HepG2 (cell line): ENCODE results near the gene TMEM178A. TPM values are rescaled to one million over a fixed set of nuclear protein-coding genes. Genes with fewer than 3 reads are reported as not detected.

Experiments
- ATAC-seq: fragments of 200-7000 bp; cut with Tn5 transposase; 3 replicates; pipeline ENCODE4 v1.9.1; 2020; ENCODE audit warnings: mild to moderate bottlenecking, moderate library complexity
- BruUV-seq: library from RNA; stranded (reverse); fragments of 400-500 nt; replicated peaks from 2 replicates; lab custom pipeline; 2021; lab: Mats Ljungman, UMichigan
- CTCF ChIA-PET: fragments of 300-600 bp; formaldehyde crosslinking; extraction: SDS; loops from one replicate; lab custom pipeline; 2021; ENCODE audit warnings: low total read pairs, inconsistent platforms, low intra/inter-chr PET ratio; lab: Yijun Ruan, JAX
- POLR2A ChIA-PET: fragments of 350-600 bp; sonication (Branson Sonifier 250); formaldehyde crosslinking; loops from one replicate; lab custom pipeline; 2020; ENCODE audit warnings: antibody characterized with exemption, inconsistent platforms; lab: Yijun Ruan, JAX
- DNase-seq: peaks from one replicate; pipeline ENCODE4 v3.0.0-alpha.2; 2015; ENCODE audit warnings: low spot score
- FAIRE-seq: peaks from 3 replicates; lab custom pipeline; 2011; peaks lifted over from hg19 to GRCh38; lab: Jason Lieb, UNC
- H2AFZ ChIP-seq: one replicate; pipeline ENCODE4 v1.6.1; 2011; ENCODE audit warnings: low read length, inconsistent platforms
- H3K27ac ChIP-seq: fragments of 300-600 bp; 3 replicates; pipeline ENCODE4 v1.8.0; 2011; ENCODE audit warnings: mixed run types, mild to moderate bottlenecking, mixed read lengths, low read length, inconsistent platforms; ENCODE audit not compliant: insufficient read depth; ENCODE audit errors: extremely low read length
- H3K27me3 ChIP-seq, 2 experiments: fragments of 200-600 bp in 1 of 2; 2 replicates in 1 of 2; 3 replicates in 1 of 2; pipeline versions ENCODE4 v1.6.0 to v1.8.0; 2011; ENCODE audit warnings: low read length in 2 of 2, mild to moderate bottlenecking in 2 of 2, moderate library complexity in 2 of 2, inconsistent platforms in 1 of 2; ENCODE audit not compliant: insufficient read depth in 2 of 2, control insufficient read depth in 1 of 2
- H3K36me3 ChIP-seq, 2 experiments: fragments of 200-600 bp in 1 of 2; replicated peaks in 1 of 2; 2 replicates in 1 of 2; 3 replicates in 1 of 2; pipeline versions ENCODE4 v1.5.1 to v1.8.0; 2011; ENCODE audit warnings: low read length in 2 of 2, inconsistent platforms in 1 of 2; ENCODE audit not compliant: insufficient read depth in 2 of 2, control insufficient read depth in 1 of 2
- H3K4me1 ChIP-seq: 2 replicates; pipeline ENCODE4 v1.5.1; 2012; ENCODE audit warnings: low read length, inconsistent platforms; ENCODE audit not compliant: insufficient read depth
- H3K4me2 ChIP-seq: 2 replicates; pipeline ENCODE4 v1.6.0; 2011; ENCODE audit warnings: low read depth, low read length, inconsistent platforms
- H3K4me3 ChIP-seq, 3 experiments: fragments of 200-600 bp in 1 of 3; sonication (generic), shearing (Covaris generic) in 1 of 3; replicated peaks in 1 of 3; 2 replicates each; pipeline ENCODE4 v1.5.1; 2011 to 2016; ENCODE audit warnings: low read length in 3 of 3, inconsistent platforms in 2 of 3, low read depth in 2 of 3, mild to moderate bottlenecking in 2 of 3, control low read depth in 1 of 3, mixed read lengths in 1 of 3; ENCODE audit not compliant: insufficient read depth in 1 of 3
- H3K79me2 ChIP-seq: one replicate; pipeline ENCODE4 v1.6.1; 2011; ENCODE audit warnings: low read length, inconsistent platforms; ENCODE audit not compliant: insufficient read depth
- H3K9ac ChIP-seq: 2 replicates; pipeline ENCODE4 v1.6.0; 2011; ENCODE audit warnings: mild to moderate bottlenecking, low read depth, low read length, inconsistent platforms; ENCODE audit not compliant: insufficient read depth
- H3K9me3 ChIP-seq: 2 replicates; pipeline ENCODE4 v1.5.1; 2012; ENCODE audit warnings: mild to moderate bottlenecking, low read length
- H4K20me1 ChIP-seq: 2 replicates; pipeline ENCODE4 v1.6.0; 2011; ENCODE audit warnings: inconsistent platforms, mild to moderate bottlenecking, low read length, moderate library complexity; ENCODE audit not compliant: insufficient read depth
- DMAP1 ChIP-seq: IDR thresholded peaks from 2 replicates; pipeline ENCODE4 v1.6.1; 2016
- HOXA3 ChIP-seq: sonication (generic); formaldehyde crosslinking; IDR thresholded peaks from 2 replicates; pipeline ENCODE4 v1.5.0; 2020; ENCODE audit warnings: missing genetic modification reagents
- NPAS2 ChIP-seq: sonication (generic); formaldehyde crosslinking; IDR thresholded peaks from 2 replicates; pipeline ENCODE4 v1.8.0; 2022; ENCODE audit warnings: mild to moderate bottlenecking, missing genetic modification reagents, borderline replicate concordance
- NR2C2 ChIP-seq: sonication (generic); formaldehyde crosslinking; IDR thresholded peaks from 2 replicates; pipeline ENCODE4 v1.4.0; 2020; ENCODE audit warnings: missing genetic modification reagents, mild to moderate bottlenecking, moderate library complexity, borderline replicate concordance
- SIX1 ChIP-seq: sonication (generic); formaldehyde crosslinking; IDR thresholded peaks from 2 replicates; pipeline ENCODE4 v1.4.0; 2020; ENCODE audit warnings: missing genetic modification reagents, borderline replicate concordance
- ZNF382 ChIP-seq: sonication (generic); formaldehyde crosslinking; IDR thresholded peaks from 2 replicates; pipeline ENCODE4 v1.5.0; 2020; ENCODE audit warnings: missing genetic modification reagents, mild to moderate bottlenecking, borderline replicate concordance
- ZNF766 ChIP-seq: sonication (generic); formaldehyde crosslinking; IDR thresholded peaks from 2 replicates; pipeline ENCODE4 v1.5.0; 2020; ENCODE audit warnings: missing genetic modification reagents, borderline replicate concordance
- whole genome bisulfite sequencing: methylation state at CpG from one replicate; pipeline ENCODE4 v1.1.6; 2017; ENCODE audit warnings: low lambda C conversion rate; 5-methylcytosine and 5-hydroxymethylcytosine counted together
- in situ Hi-C: cut with HindIII; loops from 2 replicates; pipeline ENCODE4 v1.10.0; 2017; ENCODE audit warnings: low pct_unique_long_range_greater_than_20kb; ENCODE audit not compliant: extremely low pct_ligation_motif_present
- intact Hi-C: fragments of 100-400 bp; cut with micrococcal nuclease; formaldehyde crosslinking; loops from one replicate; pipeline ENCODE4 v1.10.0; 2022; ENCODE audit not compliant: unreplicated experiment
- polyA plus RNA-seq, 8 experiments: library from polyadenylated mRNA; depleted of rRNA in 3 of 8; stranded (reverse) in 7 of 8; unstranded in 1 of 8; fragments of >200 nt; fragmentation: Illumina TruSeq in 4 of 8; extraction: Trizol in 4 of 8; gene quantifications; 2 replicates each; pipeline versions ENCODE4 v1.2.1 to v1.2.3, GENCODE V29; 2011 to 2016; ENCODE audit warnings: low read depth in 4 of 8, missing spikeins in 1 of 8, mixed read lengths in 1 of 8; ENCODE audit not compliant: insufficient read depth in 1 of 8
- total RNA-seq, 5 experiments: library from RNA; depleted of rRNA; stranded (reverse); fragments of >200 nt; fragmentation: Illumina TruSeq; extraction: Trizol; gene quantifications; 2 replicates each; pipeline ENCODE4 v1.2.3, GENCODE V29; 2016; ENCODE audit warnings: low read depth in 1 of 5
- TF ChIP-seq, protein P1 (sequence below): sonication (generic); formaldehyde crosslinking; IDR thresholded peaks from 2 replicates; pipeline ENCODE4 v1.8.0; 2022; ENCODE audit warnings: missing genetic modification reagents, mild to moderate bottlenecking, inconsistent platforms, borderline replicate concordance
- TF ChIP-seq, protein P2 (sequence below): sonication (generic); formaldehyde crosslinking; IDR thresholded peaks from 2 replicates; pipeline ENCODE4 v1.4.0; 2020; ENCODE audit warnings: mild to moderate bottlenecking, missing genetic modification reagents
- TF ChIP-seq, protein P3 (sequence below): sonication (generic); formaldehyde crosslinking; IDR thresholded peaks from 2 replicates; pipeline ENCODE4; 2020; ENCODE audit warnings: missing genetic modification reagents, mild to moderate bottlenecking, borderline replicate concordance
- TF ChIP-seq, protein P4 (sequence below): sonication (generic); formaldehyde crosslinking; IDR thresholded peaks from 2 replicates; pipeline ENCODE4 v1.4.0; 2020; ENCODE audit warnings: missing genetic modification reagents, low read depth, mild to moderate bottlenecking, borderline replicate concordance
- TF ChIP-seq, protein P5 (sequence below): sonication (generic); formaldehyde crosslinking; IDR thresholded peaks from 2 replicates; pipeline ENCODE4 v1.5.1; 2020; ENCODE audit warnings: missing genetic modification reagents, mild to moderate bottlenecking, borderline replicate concordance

TMEM178A gene
- total and polyA plus RNA-seq, 2 of the 13 experiments (the other 11 are each of a cell fraction or from before 2014, with no cell fraction given): 0.38 to 3.3 TPM

DNA sequence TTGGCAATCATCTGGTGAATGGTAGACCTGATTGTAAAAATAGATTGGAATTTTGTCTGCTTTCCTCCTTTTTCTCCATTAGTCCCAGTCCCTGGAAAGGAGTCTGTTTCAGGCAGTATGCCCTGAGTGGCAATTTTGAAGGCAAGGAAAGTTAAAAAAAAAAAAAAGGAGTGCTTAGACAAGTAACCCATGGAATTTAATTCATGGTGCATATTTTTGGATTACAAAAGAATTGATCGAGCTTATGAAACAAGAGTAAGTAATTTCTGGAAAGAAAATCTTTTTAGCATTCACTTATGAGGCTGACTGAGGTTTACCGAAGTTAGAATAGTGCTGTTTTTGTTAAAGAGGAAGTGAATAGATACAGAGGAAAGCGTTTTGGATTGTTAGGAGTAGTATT lies 29.4 kb upstream of the TMEM178A start:
- no peaks in the 10 kb centered on the region for H3K4me1 ChIP-seq
- H3K27ac ChIP-seq: no peak overlapping the region
- H4K20me1 ChIP-seq: no peaks in the 10 kb centered on the region
- 28% methylated on average over 3 of the region's 3 CpGs for WGBS
- no TSS peak for BruUV-seq
- no peaks in the 10 kb centered on the region for H3K79me2 ChIP-seq
- peaks cover 0 to 6% of the 10 kb centered on the region in 2 experiments; a peak in 1 of 5 replicates for H3K27me3 ChIP-seq
- no peaks in the 10 kb centered on the region for H3K36me3 ChIP-seq
- in situ Hi-C loops: no loop called here
- H3K4me3 ChIP-seq: no peak overlapping the region
- POLR2A ChIA-PET: no interaction called here
- no peak overlapping the region for H2AFZ ChIP-seq
- no peak for DNase-seq
- TF ChIP-seq DMAP1: no peak
- TF ChIP-seq NPAS2 (CRISPR knock-in tag): no peak
- TF ChIP-seq NR2C2: no peak
- no peak for TF ChIP-seq ZNF766
- no peak for TF ChIP-seq SIX1 (CRISPR knock-in tag)
- TF ChIP-seq ZNF382 (CRISPR knock-in tag): no peak
- TF ChIP-seq, protein P1, sequence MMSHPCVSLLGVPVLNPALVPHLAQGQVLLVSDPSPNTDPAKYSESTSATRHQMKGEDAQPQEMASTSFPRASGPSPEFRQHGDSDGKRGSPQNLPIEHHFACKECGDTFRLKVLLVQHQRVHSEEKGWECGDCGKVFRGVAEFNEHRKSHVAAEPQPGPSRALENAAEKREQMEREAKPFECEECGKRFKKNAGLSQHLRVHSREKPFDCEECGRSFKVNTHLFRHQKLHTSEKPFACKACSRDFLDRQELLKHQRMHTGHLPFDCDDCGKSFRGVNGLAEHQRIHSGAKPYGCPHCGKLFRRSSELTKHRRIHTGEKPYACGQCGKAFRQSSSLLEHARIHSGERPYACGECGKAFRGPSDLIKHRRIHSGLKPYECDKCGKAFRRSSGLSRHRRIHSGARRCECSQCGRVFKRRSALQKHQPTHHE (CRISPR knock-in tag): no peak
- TF ChIP-seq, protein P2, sequence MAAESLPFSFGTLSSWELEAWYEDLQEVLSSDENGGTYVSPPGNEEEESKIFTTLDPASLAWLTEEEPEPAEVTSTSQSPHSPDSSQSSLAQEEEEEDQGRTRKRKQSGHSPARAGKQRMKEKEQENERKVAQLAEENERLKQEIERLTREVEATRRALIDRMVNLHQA (CRISPR knock-in tag): no peak
- TF ChIP-seq HOXA3 (CRISPR knock-in tag): no peak
- TF ChIP-seq, protein P3, sequence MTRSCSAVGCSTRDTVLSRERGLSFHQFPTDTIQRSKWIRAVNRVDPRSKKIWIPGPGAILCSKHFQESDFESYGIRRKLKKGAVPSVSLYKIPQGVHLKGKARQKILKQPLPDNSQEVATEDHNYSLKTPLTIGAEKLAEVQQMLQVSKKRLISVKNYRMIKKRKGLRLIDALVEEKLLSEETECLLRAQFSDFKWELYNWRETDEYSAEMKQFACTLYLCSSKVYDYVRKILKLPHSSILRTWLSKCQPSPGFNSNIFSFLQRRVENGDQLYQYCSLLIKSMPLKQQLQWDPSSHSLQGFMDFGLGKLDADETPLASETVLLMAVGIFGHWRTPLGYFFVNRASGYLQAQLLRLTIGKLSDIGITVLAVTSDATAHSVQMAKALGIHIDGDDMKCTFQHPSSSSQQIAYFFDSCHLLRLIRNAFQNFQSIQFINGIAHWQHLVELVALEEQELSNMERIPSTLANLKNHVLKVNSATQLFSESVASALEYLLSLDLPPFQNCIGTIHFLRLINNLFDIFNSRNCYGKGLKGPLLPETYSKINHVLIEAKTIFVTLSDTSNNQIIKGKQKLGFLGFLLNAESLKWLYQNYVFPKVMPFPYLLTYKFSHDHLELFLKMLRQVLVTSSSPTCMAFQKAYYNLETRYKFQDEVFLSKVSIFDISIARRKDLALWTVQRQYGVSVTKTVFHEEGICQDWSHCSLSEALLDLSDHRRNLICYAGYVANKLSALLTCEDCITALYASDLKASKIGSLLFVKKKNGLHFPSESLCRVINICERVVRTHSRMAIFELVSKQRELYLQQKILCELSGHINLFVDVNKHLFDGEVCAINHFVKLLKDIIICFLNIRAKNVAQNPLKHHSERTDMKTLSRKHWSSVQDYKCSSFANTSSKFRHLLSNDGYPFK (CRISPR knock-in tag): no peak
- TF ChIP-seq, protein P4, sequence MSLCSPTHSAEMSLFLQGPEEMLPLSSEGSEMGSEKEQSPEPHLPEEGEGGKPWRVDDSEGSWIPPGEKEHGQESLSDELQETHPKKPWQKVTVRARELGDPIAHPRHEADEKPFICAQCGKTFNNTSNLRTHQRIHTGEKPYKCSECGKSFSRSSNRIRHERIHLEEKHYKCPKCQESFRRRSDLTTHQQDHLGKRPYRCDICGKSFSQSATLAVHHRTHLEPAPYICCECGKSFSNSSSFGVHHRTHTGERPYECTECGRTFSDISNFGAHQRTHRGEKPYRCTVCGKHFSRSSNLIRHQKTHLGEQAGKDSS (CRISPR knock-in tag): no peak
- TF ChIP-seq, protein P5, sequence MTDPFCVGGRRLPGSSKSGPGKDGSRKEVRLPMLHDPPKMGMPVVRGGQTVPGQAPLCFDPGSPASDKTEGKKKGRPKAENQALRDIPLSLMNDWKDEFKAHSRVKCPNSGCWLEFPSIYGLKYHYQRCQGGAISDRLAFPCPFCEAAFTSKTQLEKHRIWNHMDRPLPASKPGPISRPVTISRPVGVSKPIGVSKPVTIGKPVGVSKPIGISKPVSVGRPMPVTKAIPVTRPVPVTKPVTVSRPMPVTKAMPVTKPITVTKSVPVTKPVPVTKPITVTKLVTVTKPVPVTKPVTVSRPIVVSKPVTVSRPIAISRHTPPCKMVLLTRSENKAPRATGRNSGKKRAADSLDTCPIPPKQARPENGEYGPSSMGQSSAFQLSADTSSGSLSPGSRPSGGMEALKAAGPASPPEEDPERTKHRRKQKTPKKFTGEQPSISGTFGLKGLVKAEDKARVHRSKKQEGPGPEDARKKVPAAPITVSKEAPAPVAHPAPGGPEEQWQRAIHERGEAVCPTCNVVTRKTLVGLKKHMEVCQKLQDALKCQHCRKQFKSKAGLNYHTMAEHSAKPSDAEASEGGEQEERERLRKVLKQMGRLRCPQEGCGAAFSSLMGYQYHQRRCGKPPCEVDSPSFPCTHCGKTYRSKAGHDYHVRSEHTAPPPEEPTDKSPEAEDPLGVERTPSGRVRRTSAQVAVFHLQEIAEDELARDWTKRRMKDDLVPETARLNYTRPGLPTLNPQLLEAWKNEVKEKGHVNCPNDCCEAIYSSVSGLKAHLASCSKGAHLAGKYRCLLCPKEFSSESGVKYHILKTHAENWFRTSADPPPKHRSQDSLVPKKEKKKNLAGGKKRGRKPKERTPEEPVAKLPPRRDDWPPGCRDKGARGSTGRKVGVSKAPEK: no peak
- TF ChIP-seq, all 625 proteins: peak for 0
- no peak for FAIRE-seq
- Histone ChIP-seq H3K9ac (no peak overlapping the region), H3K9me3 (no peaks in the 10 kb centered on the region), H3K4me2 (no peak overlapping the region)
- no peak for ATAC-seq
- intact Hi-C loops: no loop called here
- CTCF ChIA-PET: no interaction called here
